IMR-90 (cell line): ENCODE measurements around the gene CDK5RAP2. TPM values are rescaled to one million over a fixed set of nuclear protein-coding genes. Genes with fewer than 3 reads are reported as not detected.

Source experiments
- ATAC-seq: fragments of 200-7000 bp; cut with Tn5 transposase; 2 replicates; pipeline ENCODE4 v1.9.1; 2020; ENCODE audit warnings: low read depth, mild to moderate bottlenecking, moderate library complexity
- BruUV-seq: library from RNA; stranded (reverse); fragments of 400-500 nt; replicated peaks from 2 replicates; lab custom pipeline; 2021; lab: Mats Ljungman, UMichigan
- CTCF ChIA-PET: fragments of 300-600 bp; formaldehyde crosslinking; extraction: SDS; loops from one replicate; lab custom pipeline; 2021; ENCODE audit warnings: antibody characterized with exemption; lab: Yijun Ruan, JAX
- POLR2A ChIA-PET: fragments of 300-600 bp; sonication (Branson Sonifier 250); formaldehyde crosslinking; loops from one replicate; lab custom pipeline; 2022; ENCODE audit warnings: antibody characterized with exemption; ENCODE audit not compliant: unreplicated experiment; lab: Charles Lee
- DNase-seq: peaks from one replicate; pipeline ENCODE4 v3.0.0; 2013
- H2AFZ ChIP-seq: replicated peaks from 2 replicates; pipeline ENCODE3; 2013; ENCODE audit warnings: low read length, mild to moderate bottlenecking; ENCODE audit not compliant: poor library complexity
- H2AK5ac ChIP-seq: 2 replicates; pipeline ENCODE4 v1.6.1; 2013; ENCODE audit warnings: low read depth, low read length, inconsistent platforms
- H2AK9ac ChIP-seq: replicated peaks from 2 replicates; pipeline ENCODE3; 2013; ENCODE audit warnings: mild to moderate bottlenecking, low read depth, low read length, moderate library complexity; ENCODE audit not compliant: poor library complexity
- H2BK120ac ChIP-seq: 2 replicates; pipeline ENCODE4 v1.6.1; 2013; ENCODE audit warnings: low read depth, low read length, inconsistent platforms
- H2BK15ac ChIP-seq: 3 replicates; pipeline ENCODE4 v1.6.1; 2013; ENCODE audit warnings: low read depth, low read length, inconsistent platforms
- H2BK20ac ChIP-seq: 2 replicates; pipeline ENCODE4 v1.6.1; 2013; ENCODE audit warnings: low read depth, mild to moderate bottlenecking, inconsistent platforms, low read length, moderate library complexity
- H2BK5ac ChIP-seq: 2 replicates; pipeline ENCODE4 v1.6.1; 2013; ENCODE audit warnings: mild to moderate bottlenecking, low read depth, low read length, inconsistent platforms; ENCODE audit not compliant: poor library complexity, severe bottlenecking
- H3K14ac ChIP-seq: replicated peaks from 2 replicates; pipeline ENCODE4 v1.6.1; 2013; ENCODE audit warnings: low read depth, low read length, inconsistent platforms
- H3K18ac ChIP-seq: 2 replicates; pipeline ENCODE4 v1.6.1; 2013; ENCODE audit warnings: low read depth, low read length, control low read depth
- H3K23ac ChIP-seq: 2 replicates; pipeline ENCODE4 v1.6.1; 2013; ENCODE audit warnings: low read depth, low read length, inconsistent platforms
- H3K27ac ChIP-seq: 2 replicates; pipeline ENCODE4 v1.5.1; 2013; ENCODE audit warnings: mild to moderate bottlenecking, control low read depth, low read length; ENCODE audit not compliant: insufficient read depth
- H3K27me3 ChIP-seq: 2 replicates; pipeline ENCODE4 v1.6.1; 2013; ENCODE audit warnings: low read length; ENCODE audit not compliant: control insufficient read depth, insufficient read depth
- H3K36me3 ChIP-seq: 2 replicates; pipeline ENCODE4 v1.6.1; 2013; ENCODE audit warnings: low read length, mixed read lengths; ENCODE audit not compliant: control insufficient read depth, insufficient read depth
- H3K4ac ChIP-seq: 2 replicates; pipeline ENCODE4 v1.6.1; 2013; ENCODE audit warnings: low read depth, low read length, inconsistent platforms
- H3K4me1 ChIP-seq: 2 replicates; pipeline ENCODE4 v1.6.1; 2013; ENCODE audit warnings: low read length, mixed read lengths; ENCODE audit not compliant: control insufficient read depth, insufficient read depth
- H3K4me2 ChIP-seq: 2 replicates; pipeline ENCODE4 v1.6.1; 2013; ENCODE audit warnings: low read depth, mild to moderate bottlenecking, control low read depth, low read length, moderate library complexity
- H3K4me3 ChIP-seq: 2 replicates; pipeline ENCODE4 v1.5.1; 2013; ENCODE audit warnings: low read depth, mild to moderate bottlenecking, control low read depth, low read length, moderate library complexity; ENCODE audit not compliant: insufficient read depth
- H3K56ac ChIP-seq: 2 replicates; pipeline ENCODE4 v1.6.1; 2013; ENCODE audit warnings: low read length, inconsistent platforms; ENCODE audit not compliant: insufficient read depth; ENCODE audit errors: extremely low read depth
- H3K79me1 ChIP-seq, 2 experiments: 2 replicates each; pipeline ENCODE4 v1.6.1; 2013; ENCODE audit warnings: low read length in 2 of 2, inconsistent platforms in 1 of 2, low read depth in 1 of 2
- H3K9ac ChIP-seq: 2 replicates; pipeline ENCODE4 v1.6.1; 2013; ENCODE audit warnings: low read depth, low read length, control low read depth
- H3K9me1 ChIP-seq: 2 replicates; pipeline ENCODE4 v1.6.1; 2013; ENCODE audit warnings: low read length, inconsistent platforms; ENCODE audit not compliant: insufficient read depth
- H3K9me3 ChIP-seq: 2 replicates; pipeline ENCODE4 v1.6.1; 2013; ENCODE audit warnings: low read length; ENCODE audit not compliant: control insufficient read depth, insufficient read depth
- H4K20me1 ChIP-seq: 2 replicates; pipeline ENCODE4 v1.6.1; 2013; ENCODE audit warnings: low read length, inconsistent platforms; ENCODE audit not compliant: insufficient read depth
- H4K5ac ChIP-seq: 2 replicates; pipeline ENCODE4 v1.6.1; 2013; ENCODE audit warnings: mild to moderate bottlenecking, low read depth, low read length, control low read depth
- H4K8ac ChIP-seq, 2 experiments: 2 replicates each; pipeline ENCODE4 v1.6.1; 2013; ENCODE audit warnings: low read depth in 2 of 2, low read length in 2 of 2, control low read depth in 1 of 2, inconsistent platforms in 1 of 2
- H4K91ac ChIP-seq: 2 replicates; pipeline ENCODE4 v1.6.1; 2013; ENCODE audit warnings: low read depth, low read length, inconsistent platforms; ENCODE audit not compliant: insufficient read depth
- BHLHE40 ChIP-seq: fragments of 150-350 bp; IDR thresholded peaks from 2 replicates; pipeline ENCODE4 v1.6.1; 2016; ENCODE audit warnings: mild to moderate bottlenecking, low read depth, low read length
- CEBPB ChIP-seq: IDR thresholded peaks from 2 replicates; pipeline ENCODE4 v1.6.1; 2012; ENCODE audit warnings: low read depth, low read length, improper control_type of control experiment
- CHD1 ChIP-seq: IDR thresholded peaks from 2 replicates; pipeline ENCODE4 v1.6.1; 2012; ENCODE audit warnings: low read depth, low read length, improper control_type of control experiment
- CTCF ChIP-seq: conservative IDR thresholded peaks from 2 replicates; pipeline ENCODE4 v1.5.1; 2012; ENCODE audit warnings: mild to moderate bottlenecking, low read depth, low read length, improper control_type of control experiment
- ELK1 ChIP-seq: fragments of 150-350 bp; IDR thresholded peaks from 2 replicates; pipeline ENCODE4 v1.6.1; 2016; ENCODE audit warnings: low read depth, mild to moderate bottlenecking, low read length, moderate library complexity, borderline replicate concordance
- FOS ChIP-seq: fragments of 150-350 bp; IDR thresholded peaks from 2 replicates; pipeline ENCODE4 v1.6.1; 2016; ENCODE audit warnings: low read depth, low read length
- MAFK ChIP-seq: IDR thresholded peaks from 2 replicates; pipeline ENCODE4 v1.6.1; 2012; ENCODE audit warnings: low read depth, low read length, improper control_type of control experiment
- MAZ ChIP-seq: IDR thresholded peaks from 2 replicates; pipeline ENCODE4 v1.6.1; 2012; ENCODE audit warnings: low read depth, mild to moderate bottlenecking, low read length, improper control_type of control experiment, moderate library complexity, borderline replicate concordance
- MXI1 ChIP-seq: IDR thresholded peaks from 2 replicates; pipeline ENCODE4 v1.6.1; 2012; ENCODE audit warnings: low read depth, mild to moderate bottlenecking, low read length, moderate library complexity, borderline replicate concordance
- NFE2L2 ChIP-seq: fragments of 150-350 bp; IDR thresholded peaks from 2 replicates; pipeline ENCODE4 v1.6.1; 2016; ENCODE audit warnings: low read depth, mild to moderate bottlenecking, low read length
- POLR2A ChIP-seq: IDR thresholded peaks from 2 replicates; pipeline ENCODE4 v1.6.1; 2012; ENCODE audit warnings: mild to moderate bottlenecking, low read depth, low read length
- RAD21 ChIP-seq: IDR thresholded peaks from 2 replicates; pipeline ENCODE4 v1.6.1; 2012; ENCODE audit warnings: low read length, improper control_type of control experiment
- RCOR1 ChIP-seq: IDR thresholded peaks from 2 replicates; pipeline ENCODE4 v1.6.1; 2012; ENCODE audit warnings: mild to moderate bottlenecking, low read length, improper control_type of control experiment; ENCODE audit not compliant: insufficient replicate concordance
- RFX5 ChIP-seq: IDR thresholded peaks from 2 replicates; pipeline ENCODE4 v1.8.0; 2012; ENCODE audit warnings: low read depth, mild to moderate bottlenecking, low read length, moderate library complexity
- SMC3 ChIP-seq: fragments of 150-350 bp; IDR thresholded peaks from 2 replicates; pipeline ENCODE4 v1.6.1; 2016; ENCODE audit warnings: low read depth, mild to moderate bottlenecking, antibody characterized with exemption, low read length, moderate library complexity
- USF2 ChIP-seq: fragments of 150-350 bp; IDR thresholded peaks from 2 replicates; pipeline ENCODE4 v1.6.1; 2017; ENCODE audit warnings: mild to moderate bottlenecking, antibody characterized with exemption, low read length, low read depth
- WGBS, 2 experiments: methylation state at CpG; one replicate each; pipeline versions ENCODE4 v1.1.5 to v1.1.7; 2013; ENCODE audit warnings: missing lambda C conversion rate in 2 of 2; ENCODE audit not compliant: insufficient read length in 1 of 2; ENCODE audit errors: extremely low coverage in 2 of 2; 5-methylcytosine and 5-hydroxymethylcytosine counted together
- dilution Hi-C: fragments of 300-500 bp; cut with HindIII; formaldehyde crosslinking; loops from one replicate; pipeline ENCODE4 v1.14.3; 2018; ENCODE audit warnings: low sequenced_read_pairs; ENCODE audit not compliant: unreplicated experiment
- in situ Hi-C: fragments of 300-500 bp; cut with MboI; formaldehyde crosslinking; loops from 3 replicates; pipeline ENCODE4 v1.14.3; 2019; ENCODE audit warnings: low sequenced_read_pairs, inconsistent platforms, mixed read lengths
- intact Hi-C: fragments of 100-400 bp; cut with micrococcal nuclease; formaldehyde crosslinking; loops from 2 replicates; pipeline ENCODE4 v1.10.0; 2022
- polyA plus RNA-seq, 3 experiments: library from polyadenylated mRNA; depleted of rRNA; stranded (reverse); fragments of >200 nt; gene quantifications; 2 replicates each; pipeline ENCODE4 v1.2.3, GENCODE V29; 2012; ENCODE audit warnings: low replicate concordance in 1 of 3
- total RNA-seq: library from RNA; depleted of rRNA; stranded (reverse); fragments of >200 nt; gene quantifications from 2 replicates; pipeline ENCODE4 v1.2.3, GENCODE V29; 2012

The CDK5RAP2 gene
- total and polyA plus RNA-seq, 2 of the 4 experiments (the other 2 are of a cell fraction): 29.5 to 31.7 TPM

GRCh38 chr9:120391691-120392090 is 188.3 kb downstream of the CDK5RAP2 start:
- Histone ChIP-seq H3K56ac (no peak overlapping the region), H3K27me3 (no peaks in the 10 kb centered on the region), H3K9me3 (no peaks in the 10 kb centered on the region), H3K79me1 (peaks cover 4 to 9% of the 10 kb centered on the region in 2 experiments; a peak in 3 of 4 replicates), H4K20me1 (no peaks in the 10 kb centered on the region), H2AK9ac (no peak overlapping the region), H3K9me1 (peaks cover 21% of the 10 kb centered on the region), H3K4me2 (no peak overlapping the region), H4K91ac (no peak overlapping the region), H2AFZ (no peak overlapping the region), H4K8ac (no peak overlapping the region), H2BK20ac (no peak overlapping the region), H2AK5ac (peak overlapping the region; percentile 12; the same call in 1 of the 2 replicates), H2BK15ac (no peak overlapping the region), H3K18ac (no peak overlapping the region), H4K5ac (no peak overlapping the region), H3K23ac (no peak overlapping the region), H3K36me3 (peaks cover 29% of the 10 kb centered on the region; the same call in 1 of the 2 replicates), H2BK120ac (no peak overlapping the region), H3K9ac (no peak overlapping the region), H3K4me3 (no peak overlapping the region), H3K27ac (no peak overlapping the region), H3K4ac (no peak overlapping the region), H3K14ac (no peak overlapping the region), H3K4me1 (peaks cover 20% of the 10 kb centered on the region), H2BK5ac (no peak overlapping the region)
- WGBS, 2 experiments: no CpG with 5 or more reads among the region's 5 CpGs
- DNase-seq (no peak), ATAC-seq (no peak)
- ChIA-PET POLR2A (no interaction called here), CTCF (no interaction called here)
- dilution Hi-C loops (no loop called here), intact Hi-C loops (no loop called here), in situ Hi-C loops (no loop called here)
- no TSS peak for BruUV-seq
- no peak for TF ChIP-seq MXI1
- no peak for TF ChIP-seq NFE2L2
- TF ChIP-seq CTCF: no peak
- no peak for TF ChIP-seq MAFK
- TF ChIP-seq RCOR1: no peak
- no peak for TF ChIP-seq RFX5
- no peak for TF ChIP-seq CEBPB
- no peak for TF ChIP-seq BHLHE40
- TF ChIP-seq POLR2A: no peak
- no peak for TF ChIP-seq RAD21
- TF ChIP-seq SMC3: no peak
- no peak for TF ChIP-seq CHD1
- no peak for TF ChIP-seq USF2
- TF ChIP-seq FOS: no peak
- no peak for TF ChIP-seq ELK1
- TF ChIP-seq MAZ: no peak
